Measurements from ENCODE around the gene OR4E1. TPM values are rescaled to one million over a fixed set of nuclear protein-coding genes. Genes with fewer than 3 reads are reported as not detected.

The OR4E1 gene
- total RNA-seq, 3 donors from 2014 or later, result not detected

DNA sequence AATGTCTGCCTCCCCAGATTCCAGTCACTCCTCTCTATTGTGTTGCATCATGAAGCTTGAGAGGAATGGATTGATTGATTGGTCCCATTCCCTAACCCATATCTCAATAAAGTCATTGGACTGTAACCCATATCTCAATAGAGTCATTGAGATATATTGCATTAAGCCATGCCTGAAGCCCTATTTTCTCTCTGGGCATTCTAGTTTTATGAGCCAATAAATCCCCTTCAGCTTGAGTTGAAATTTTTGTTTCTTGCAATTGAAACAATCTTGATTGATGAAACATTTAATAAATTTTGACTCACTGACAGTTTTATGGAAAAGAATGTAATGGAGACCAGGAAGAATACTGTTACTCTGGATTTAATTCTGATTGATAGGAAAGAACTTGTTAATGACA lies 20.8 kb upstream of the OR4E1 start:
- Histone ChIP-seq H3K4me1 (no peaks in the 10 kb centered on the region), H3K9me3 (peaks cover 0 to 5% of the 10 kb centered on the region in 2 donors), H3K27ac (no peak overlapping the region), H3K4me3 (no peak overlapping the region), H3K27me3 (no peaks in the 10 kb centered on the region), H3K36me3 (no peaks in the 10 kb centered on the region)
- intact Hi-C loops (cut with DNase I; ENCODE audit: low total_unique reads), result no loop called here
- no peak for TF ChIP-seq POLR2A (IDR thresholded peaks at IDR 0.05)
- no peak for DNase-seq (ENCODE audit: low spot score in 2 of 2)

DNA sequence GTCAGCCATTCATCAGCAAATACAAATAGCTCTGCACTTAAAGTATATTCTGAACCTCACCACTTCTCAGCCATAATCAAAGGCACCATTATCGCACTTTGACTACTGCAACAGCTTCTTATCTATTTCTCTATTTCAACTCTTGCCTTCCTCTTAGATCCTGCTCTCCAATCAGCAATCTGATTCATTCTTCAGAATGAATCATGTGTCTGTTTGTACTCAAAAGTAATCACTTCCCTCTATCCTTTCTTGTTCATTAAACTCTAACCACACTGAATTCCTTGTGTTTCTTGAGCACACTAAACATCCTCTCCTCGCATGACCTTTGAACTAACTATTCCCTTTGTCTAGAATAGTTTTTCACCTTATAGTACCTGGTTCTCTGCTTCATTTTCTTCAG lies 12.8 kb upstream of the OR4E1 start:
- Histone ChIP-seq H3K4me3 (no peak overlapping the region), H3K4me1 (no peaks in the 10 kb centered on the region), H3K27me3 (no peaks in the 10 kb centered on the region), H3K36me3 (no peaks in the 10 kb centered on the region), H3K27ac (no peak overlapping the region), H3K9me3 (no peaks in the 10 kb centered on the region)
- DNase-seq (ENCODE audit: low spot score in 2 of 2), result no peak
- TF ChIP-seq, protein P1, sequence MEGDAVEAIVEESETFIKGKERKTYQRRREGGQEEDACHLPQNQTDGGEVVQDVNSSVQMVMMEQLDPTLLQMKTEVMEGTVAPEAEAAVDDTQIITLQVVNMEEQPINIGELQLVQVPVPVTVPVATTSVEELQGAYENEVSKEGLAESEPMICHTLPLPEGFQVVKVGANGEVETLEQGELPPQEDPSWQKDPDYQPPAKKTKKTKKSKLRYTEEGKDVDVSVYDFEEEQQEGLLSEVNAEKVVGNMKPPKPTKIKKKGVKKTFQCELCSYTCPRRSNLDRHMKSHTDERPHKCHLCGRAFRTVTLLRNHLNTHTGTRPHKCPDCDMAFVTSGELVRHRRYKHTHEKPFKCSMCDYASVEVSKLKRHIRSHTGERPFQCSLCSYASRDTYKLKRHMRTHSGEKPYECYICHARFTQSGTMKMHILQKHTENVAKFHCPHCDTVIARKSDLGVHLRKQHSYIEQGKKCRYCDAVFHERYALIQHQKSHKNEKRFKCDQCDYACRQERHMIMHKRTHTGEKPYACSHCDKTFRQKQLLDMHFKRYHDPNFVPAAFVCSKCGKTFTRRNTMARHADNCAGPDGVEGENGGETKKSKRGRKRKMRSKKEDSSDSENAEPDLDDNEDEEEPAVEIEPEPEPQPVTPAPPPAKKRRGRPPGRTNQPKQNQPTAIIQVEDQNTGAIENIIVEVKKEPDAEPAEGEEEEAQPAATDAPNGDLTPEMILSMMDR (IDR thresholded peaks at IDR 0.05), result no peak
- intact Hi-C loops (cut with DNase I; ENCODE audit: low total_unique reads), result no loop called here

DNA sequence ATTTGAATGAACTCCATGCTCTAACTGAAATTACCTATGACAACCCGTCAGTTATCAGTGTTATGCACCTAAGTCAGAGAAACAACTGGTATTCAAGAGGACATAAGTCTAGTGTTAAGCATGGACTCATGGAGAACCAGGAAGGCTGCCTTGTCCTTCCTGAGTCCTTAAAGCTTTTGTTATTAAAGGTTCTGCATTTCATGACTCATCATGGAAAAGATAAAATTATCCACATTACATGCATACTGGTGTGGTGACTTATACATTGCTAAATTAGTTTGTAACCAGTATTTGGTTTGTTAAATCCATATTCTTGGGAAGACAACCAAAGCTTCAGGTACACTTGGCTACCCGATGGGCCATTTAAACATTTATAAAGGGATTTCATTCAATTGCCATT lies 6.5 kb upstream of the OR4E1 start:
- DNase-seq (ENCODE audit: low spot score in 2 of 2), result no peak
- Histone ChIP-seq H3K4me3 (no peak overlapping the region), H3K36me3 (no peaks in the 10 kb centered on the region), H3K9me3 (peaks cover 0 to 12% of the 10 kb centered on the region in 2 donors), H3K4me1 (no peaks in the 10 kb centered on the region), H3K27me3 (no peaks in the 10 kb centered on the region), H3K27ac (no peak overlapping the region)
- intact Hi-C loops (cut with DNase I; ENCODE audit: low total_unique reads), result no loop called here
- no peak for TF ChIP-seq POLR2AphosphoS5 (IDR thresholded peaks at IDR 0.05)
- TF ChIP-seq, protein P1 (IDR thresholded peaks at IDR 0.05), result no peak
- TF ChIP-seq POLR2A (IDR thresholded peaks at IDR 0.05), result no peak

DNA sequence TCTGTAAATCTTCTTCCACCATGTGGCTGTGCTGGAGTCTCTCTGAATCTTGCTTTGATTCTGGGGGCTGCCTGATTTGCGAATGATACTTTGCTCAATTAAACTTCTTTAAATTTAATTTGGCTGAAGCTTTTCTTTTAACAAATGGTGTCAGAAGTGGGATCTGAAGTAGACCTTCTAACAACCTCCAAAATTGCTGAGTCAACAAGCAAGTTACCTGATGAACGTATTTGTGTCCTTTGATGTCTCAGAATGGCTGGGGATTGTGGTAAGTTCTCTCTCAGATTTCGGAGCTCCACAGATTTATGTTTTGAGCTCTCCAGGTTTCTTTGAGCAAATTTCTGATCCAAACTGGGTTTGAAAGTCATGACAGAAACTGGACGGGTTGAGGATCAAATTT lies 1.9 kb upstream of the OR4E1 start:
- H3K9me3 ChIP-seq, result peaks cover 0 to 12% of the 10 kb centered on the region in 2 donors
- no peaks in the 10 kb centered on the region for H3K36me3 ChIP-seq
- H3K27me3 ChIP-seq, result no peaks in the 10 kb centered on the region
- no peaks in the 10 kb centered on the region for H3K4me1 ChIP-seq
- no peak for DNase-seq (ENCODE audit: low spot score in 2 of 2)
- H3K4me3 ChIP-seq, result no peak overlapping the region
- no peak overlapping the region for H3K27ac ChIP-seq
- TF ChIP-seq POLR2AphosphoS5 (IDR thresholded peaks at IDR 0.05) (no peak), POLR2A (IDR thresholded peaks at IDR 0.05) (no peak)
- TF ChIP-seq, protein P1 (IDR thresholded peaks at IDR 0.05), result no peak
- intact Hi-C loops (cut with DNase I; ENCODE audit: low total_unique reads), result no loop called here

DNA sequence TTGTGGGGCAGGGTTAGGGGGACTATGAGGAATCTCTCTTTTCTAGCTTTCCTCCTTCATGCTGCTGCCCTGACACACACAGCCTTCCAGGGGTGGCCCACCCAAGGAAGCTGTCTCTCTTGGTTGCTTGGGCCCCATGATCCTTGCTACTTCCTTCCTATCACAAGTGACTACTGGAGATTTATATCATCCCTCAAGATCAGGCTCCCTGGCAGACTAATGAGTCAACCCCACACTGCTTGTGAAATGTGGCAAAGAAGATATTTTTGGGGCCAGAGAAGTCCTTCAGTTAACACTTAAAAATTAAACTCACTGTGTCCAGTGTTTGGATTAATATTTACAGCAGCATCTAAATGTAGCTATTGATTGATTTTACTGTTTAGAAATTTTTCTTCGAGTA lies 1.5 kb downstream of the OR4E1 start:
- H3K4me3 ChIP-seq, result no peak overlapping the region
- DNase-seq (ENCODE audit: low spot score in 2 of 2), result no peak
- TF ChIP-seq, protein P1 (IDR thresholded peaks at IDR 0.05), result no peak
- TF ChIP-seq POLR2A (IDR thresholded peaks at IDR 0.05), result no peak
- H3K36me3 ChIP-seq, result no peaks in the 10 kb centered on the region
- H3K4me1 ChIP-seq, result no peaks in the 10 kb centered on the region
- intact Hi-C loops (cut with DNase I; ENCODE audit: low total_unique reads), result no loop called here
- H3K9me3 ChIP-seq, result peaks cover 0 to 12% of the 10 kb centered on the region in 2 donors
- no peak overlapping the region for H3K27ac ChIP-seq
- H3K27me3 ChIP-seq, result no peaks in the 10 kb centered on the region

DNA sequence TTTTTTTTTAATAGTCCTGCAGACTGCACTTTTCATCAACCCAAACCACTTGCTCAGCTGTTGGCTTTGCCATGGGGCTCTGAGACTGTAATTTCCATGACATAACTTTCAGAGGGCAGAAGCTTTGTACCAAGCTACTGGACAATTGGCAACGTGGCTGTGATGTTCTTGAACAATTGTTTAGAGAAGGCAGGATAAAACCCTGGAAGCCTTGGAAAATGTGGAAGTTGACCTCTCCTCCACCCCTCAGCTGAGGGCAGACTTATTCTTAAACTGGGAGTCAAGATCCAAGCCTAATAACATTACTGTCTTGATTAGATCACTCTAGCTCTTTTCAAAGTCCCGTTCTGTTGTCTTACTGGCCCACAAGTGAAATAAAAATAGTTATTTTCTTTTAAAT lies 2.2 kb downstream of the OR4E1 start:
- Histone ChIP-seq H3K27me3 (no peaks in the 10 kb centered on the region), H3K4me1 (no peaks in the 10 kb centered on the region), H3K36me3 (no peaks in the 10 kb centered on the region), H3K9me3 (peaks cover 0 to 12% of the 10 kb centered on the region in 2 donors), H3K27ac (no peak overlapping the region), H3K4me3 (no peak overlapping the region)
- TF ChIP-seq POLR2A (IDR thresholded peaks at IDR 0.05) (no peak), POLR2AphosphoS5 (IDR thresholded peaks at IDR 0.05) (no peak)
- TF ChIP-seq, protein P1 (IDR thresholded peaks at IDR 0.05), result no peak
- DNase-seq (ENCODE audit: low spot score in 2 of 2), result no peak
- intact Hi-C loops (cut with DNase I; ENCODE audit: low total_unique reads), result no loop called here

Data from breast epithelium (tissue), 4 donors.